Vagina (tissue), 2 donors: Measurements from ENCODE around the gene USF2. TPM values are rescaled to one million over a fixed set of nuclear protein-coding genes. Genes with fewer than 3 reads are reported as not detected.

ENCODE experiments used
- DNase-seq, 2 donors: peaks; one replicate each; pipeline ENCODE4 v3.0.0-alpha.2; 2017; ENCODE audit errors: extremely low spot score in 2 of 2
- H3K27ac ChIP-seq: fragments of 200-600 bp; sonication (generic); one replicate; pipeline ENCODE4 v1.5.1; 2019
- H3K27me3 ChIP-seq: fragments of 200-600 bp; sonication (generic); one replicate; pipeline ENCODE4 v1.5.1; 2019
- H3K36me3 ChIP-seq, 2 donors: fragments of 200-600 bp; sonication (generic); one replicate each; pipeline ENCODE4 v1.5.1; 2017 to 2019
- H3K4me1 ChIP-seq: fragments of 200-600 bp; sonication (generic); one replicate; pipeline ENCODE4 v1.5.1; 2019
- H3K4me3 ChIP-seq, 2 donors: fragments of 200-600 bp; sonication (generic); 1 replicate in 1 of 2; 2 replicates in 1 of 2; pipeline ENCODE4 v1.5.1; 2016 to 2019
- H3K9me3 ChIP-seq: fragments of 200-600 bp; sonication (generic); one replicate; pipeline ENCODE4 v1.5.1; 2019
- CTCF ChIP-seq, 3 experiments: fragments of 450-650 bp in 2 of 3; fragments of 200-600 bp in 1 of 3; sonication (generic) in 1 of 3; IDR thresholded peaks; one replicate each; pipeline ENCODE4 v1.5.1; 2017 to 2019; ENCODE audit warnings: antibody characterized with exemption in 3 of 3, mild to moderate bottlenecking in 2 of 3, moderate library complexity in 2 of 3
- POLR2A ChIP-seq, 2 donors: fragments of 450-650 bp; IDR thresholded peaks; one replicate each; pipeline ENCODE4 v1.6.1; 2017; ENCODE audit warnings: antibody characterized with exemption in 2 of 2, mild to moderate bottlenecking in 2 of 2, moderate library complexity in 2 of 2
- POLR2AphosphoS5 ChIP-seq, 2 donors: sonication (generic); formaldehyde crosslinking; IDR thresholded peaks; one replicate each; pipeline ENCODE4 v1.9.0; 2017; ENCODE audit warnings: antibody characterized with exemption in 2 of 2, mild to moderate bottlenecking in 2 of 2, low read depth in 1 of 2; ENCODE audit not compliant: insufficient read depth in 1 of 2
- intact Hi-C: fragments of 100-400 bp; cut with DNase I; formaldehyde crosslinking; loops from one replicate; pipeline ENCODE4 v1.15.1; 2023
- total RNA-seq: library from RNA; depleted of rRNA; stranded (reverse); fragments of >200 nt; gene quantifications from one replicate; pipeline ENCODE4 v1.2.3, GENCODE V29; 2016

USF2 gene
- total RNA-seq, 1 donor from 2014 or later = 95.5 TPM

GRCh38 chr19:35297922-35298321 lies 29.2 kb downstream of the USF2 start:
- no peaks in the 10 kb centered on the region for H3K4me1 ChIP-seq
- H3K4me3 ChIP-seq = no peak overlapping the region
- H3K36me3 ChIP-seq = no peaks in the 10 kb centered on the region
- no peaks in the 10 kb centered on the region for H3K9me3 ChIP-seq
- no peak for TF ChIP-seq CTCF (IDR thresholded peaks at IDR 0.05)
- TF ChIP-seq POLR2A (IDR thresholded peaks at IDR 0.05) = no peak
- no peak for TF ChIP-seq POLR2AphosphoS5 (IDR thresholded peaks at IDR 0.05; ENCODE audit: insufficient read depth in 1 of 2, low read depth in 1 of 2)
- H3K27ac ChIP-seq = no peak overlapping the region
- H3K27me3 ChIP-seq = no peaks in the 10 kb centered on the region
- DNase-seq = no peak
- intact Hi-C loops = no loop called here

GRCh38 chr19:35298561-35298972 lies 29.8 kb downstream of the USF2 start:
- Histone ChIP-seq H3K4me1 (no peaks in the 10 kb centered on the region), H3K4me3 (no peak overlapping the region), H3K36me3 (no peaks in the 10 kb centered on the region), H3K27me3 (no peaks in the 10 kb centered on the region), H3K9me3 (no peaks in the 10 kb centered on the region), H3K27ac (no peak overlapping the region)
- no peak for TF ChIP-seq POLR2AphosphoS5 (IDR thresholded peaks at IDR 0.05; ENCODE audit: insufficient read depth in 1 of 2, low read depth in 1 of 2)
- TF ChIP-seq POLR2A (IDR thresholded peaks at IDR 0.05) = no peak
- no peak for TF ChIP-seq CTCF (IDR thresholded peaks at IDR 0.05)
- no peak for DNase-seq
- intact Hi-C loops = no loop called here

GRCh38 chr19:35299523-35300338 lies 31.0 kb downstream of the USF2 start:
- no peak for TF ChIP-seq CTCF (IDR thresholded peaks at IDR 0.05)
- Histone ChIP-seq H3K27ac (no peak overlapping the region), H3K4me3 (no peak overlapping the region), H3K27me3 (no peaks in the 10 kb centered on the region), H3K36me3 (no peaks in the 10 kb centered on the region), H3K9me3 (no peaks in the 10 kb centered on the region), H3K4me1 (no peaks in the 10 kb centered on the region)
- DNase-seq = no peak
- intact Hi-C loops = no loop called here

GRCh38 chr19:35300339-35300649 lies 31.5 kb downstream of the USF2 start:
- no peak overlapping the region for H3K4me3 ChIP-seq
- no peak overlapping the region for H3K27ac ChIP-seq
- no peaks in the 10 kb centered on the region for H3K9me3 ChIP-seq
- H3K36me3 ChIP-seq = no peaks in the 10 kb centered on the region
- no peaks in the 10 kb centered on the region for H3K4me1 ChIP-seq
- intact Hi-C loops = no loop called here
- TF ChIP-seq CTCF (IDR thresholded peaks at IDR 0.05) (no peak), POLR2A (IDR thresholded peaks at IDR 0.05) (no peak), POLR2AphosphoS5 (IDR thresholded peaks at IDR 0.05; ENCODE audit: insufficient read depth in 1 of 2, low read depth in 1 of 2) (no peak)
- H3K27me3 ChIP-seq = no peaks in the 10 kb centered on the region
- no peak for DNase-seq

- no peaks in the 10 kb centered on the region for H3K4me1 ChIP-seq
- TF ChIP-seq POLR2A (IDR thresholded peaks at IDR 0.05) (no peak), POLR2AphosphoS5 (IDR thresholded peaks at IDR 0.05; ENCODE audit: insufficient read depth in 1 of 2, low read depth in 1 of 2) (no peak), CTCF (IDR thresholded peaks at IDR 0.05) (no peak)
- no peaks in the 10 kb centered on the region for H3K9me3 ChIP-seq
- H3K4me3 ChIP-seq = no peak overlapping the region
- no peaks in the 10 kb centered on the region for H3K27me3 ChIP-seq
- H3K27ac ChIP-seq = no peak overlapping the region
- intact Hi-C loops = no loop called here
- H3K36me3 ChIP-seq = no peaks in the 10 kb centered on the region
- no peak for DNase-seq
These were observed 33.2 kb downstream of the USF2 start for GRCh38 chr19:35301961-35302360.
